ENCODE results near the gene PTH2R. TPM values are rescaled to one million over a fixed set of nuclear protein-coding genes. Genes with fewer than 3 reads are reported as not detected.
"Not testable (repeated sequence)": the region's sequence is repeated elsewhere in the genome, so short reads cannot be mapped to it uniquely, and the experiment has no call there.

Gene PTH2R
- polyA plus RNA-seq, 1 of the 3 experiments (the other 2 are of a cell fraction): 4.0 TPM

GRCh38 chr2:208437755-208438154, 31.2 kb downstream of the PTH2R start (continued):
- TF ChIP-seq CTCF (IDR thresholded peaks at IDR 0.05) (no peak), TCF12 (IDR thresholded peaks at IDR 0.05) (no peak), MAX (IDR thresholded peaks at IDR 0.05; ENCODE audit: low read depth) (no peak), CHD2 (IDR thresholded peaks at IDR 0.05; ENCODE audit: low read length, partially characterized antibody) (no peak), NFIC (IDR thresholded peaks at IDR 0.05; ENCODE audit: borderline replicate concordance) (no peak), JUND (IDR thresholded peaks at IDR 0.05) (no peak), RAD21 (IDR thresholded peaks at IDR 0.05; ENCODE audit: low read length) (no peak)

GRCh38 chr2:208440716-208441115, 34.1 kb downstream of the PTH2R start:
- H3K9me2 ChIP-seq: no peaks in the 10 kb centered on the region
- DNase-seq: no peak
- no peak overlapping the region for H3K9ac ChIP-seq
- no peaks in the 10 kb centered on the region for H3F3A ChIP-seq (replicated peaks; ENCODE audit: insufficient read depth)
- H2AFZ ChIP-seq (ENCODE audit: low read depth): no peak overlapping the region
- H3K9me3 ChIP-seq: no peaks in the 10 kb centered on the region
- no peak overlapping the region for H3K27ac ChIP-seq (ENCODE audit: low read depth in 2 of 2, low read length in 1 of 2)
- TF ChIP-seq ELF1 (IDR thresholded peaks at IDR 0.05): no peak
- no peak for TF ChIP-seq RFX5 (IDR thresholded peaks at IDR 0.05; ENCODE audit: low read length)
- no peak for TF ChIP-seq TCF12 (IDR thresholded peaks at IDR 0.05)
- TF ChIP-seq MXI1 (IDR thresholded peaks at IDR 0.05; ENCODE audit: low read depth, low read length): no peak
- TF ChIP-seq RAD21 (IDR thresholded peaks at IDR 0.05; ENCODE audit: low read length): no peak
- TF ChIP-seq RXRA (IDR thresholded peaks at IDR 0.05; ENCODE audit: borderline replicate concordance, low read depth): no peak
- no peak for TF ChIP-seq GATA2 (CRISPR knock-in tag; IDR thresholded peaks at IDR 0.05)
- no peak for TF ChIP-seq YY1 (IDR thresholded peaks at IDR 0.05; ENCODE audit: low read depth)
- 86% methylated on average over 2 of the region's 2 CpGs for WGBS (ENCODE audit: low lambda C conversion rate)
- H3K27me3 ChIP-seq (ENCODE audit: insufficient read depth): no peaks in the 10 kb centered on the region
- no peak overlapping the region for H3K4me2 ChIP-seq
- H3K36me3 ChIP-seq (replicated peaks in 1 of 2; ENCODE audit: control insufficient read depth in 1 of 2, insufficient read depth in 2 of 2, low read length in 1 of 2): no peaks in the 10 kb centered on the region
- no peaks in the 10 kb centered on the region for H3K79me2 ChIP-seq (ENCODE audit: insufficient read depth)
- no peak overlapping the region for H3K4me3 ChIP-seq (ENCODE audit: low read depth in 2 of 2, low read length in 1 of 2)
- no peaks in the 10 kb centered on the region for H3K4me1 ChIP-seq (ENCODE audit: control insufficient read depth in 1 of 2, insufficient read depth in 2 of 2, low read depth in 1 of 2, low read length in 1 of 2)
- ChIA-PET POLR2A (no interaction called here), CTCF (no interaction called here)
- H4K20me1 ChIP-seq (ENCODE audit: insufficient read depth): no peaks in the 10 kb centered on the region

- Histone ChIP-seq H3K9me2 (no peaks in the 10 kb centered on the region), H3F3A (replicated peaks; ENCODE audit: insufficient read depth) (no peaks in the 10 kb centered on the region), H3K4me1 (ENCODE audit: control insufficient read depth in 1 of 2, insufficient read depth in 2 of 2, low read depth in 1 of 2, low read length in 1 of 2) (no peaks in the 10 kb centered on the region), H3K4me3 (ENCODE audit: low read depth in 2 of 2, low read length in 1 of 2) (no peak overlapping the region), H3K79me2 (ENCODE audit: insufficient read depth) (no peaks in the 10 kb centered on the region), H3K27ac (ENCODE audit: low read depth in 2 of 2, low read length in 1 of 2) (no peak overlapping the region), H3K27me3 (ENCODE audit: insufficient read depth) (no peaks in the 10 kb centered on the region), H4K20me1 (ENCODE audit: insufficient read depth) (no peaks in the 10 kb centered on the region), H3K9me3 (no peaks in the 10 kb centered on the region), H2AFZ (ENCODE audit: low read depth) (no peak overlapping the region), H3K9ac (no peak overlapping the region), H3K4me2 (no peak overlapping the region), H3K36me3 (replicated peaks in 1 of 2; ENCODE audit: control insufficient read depth in 1 of 2, insufficient read depth in 2 of 2, low read length in 1 of 2) (peaks cover 0 to 5% of the 10 kb centered on the region in 2 experiments)
- DNase-seq: no peak
- ChIA-PET CTCF (no interaction called here), POLR2A (no interaction called here)
- 75% methylated on average over 2 of the region's 2 CpGs for WGBS (ENCODE audit: low lambda C conversion rate)
- TF ChIP-seq RXRA (IDR thresholded peaks at IDR 0.05; ENCODE audit: borderline replicate concordance, low read depth) (no peak), MXI1 (IDR thresholded peaks at IDR 0.05; ENCODE audit: low read depth, low read length) (no peak), TAF1 (IDR thresholded peaks at IDR 0.05; ENCODE audit: borderline replicate concordance, low read depth, low read length) (no peak)
These were observed 35.4 kb downstream of the PTH2R start for GRCh38 chr2:208441951-208442350.

GRCh38 chr2:208447447-208447846, 40.9 kb downstream of the PTH2R start:
- CTCF ChIA-PET; H3K27ac ChIP-seq (ENCODE audit: low read depth in 2 of 2, low read length in 1 of 2); H3K36me3 ChIP-seq (replicated peaks in 1 of 2; ENCODE audit: control insufficient read depth in 1 of 2, insufficient read depth in 2 of 2, low read length in 1 of 2); H3K4me1 ChIP-seq (ENCODE audit: control insufficient read depth in 1 of 2, insufficient read depth in 2 of 2, low read depth in 1 of 2, low read length in 1 of 2); H3K27me3 ChIP-seq (ENCODE audit: insufficient read depth); H3K4me3 ChIP-seq (ENCODE audit: low read depth in 2 of 2, low read length in 1 of 2); H4K20me1 ChIP-seq (ENCODE audit: insufficient read depth); H3K9ac ChIP-seq; H2AFZ ChIP-seq (ENCODE audit: low read depth); H3K9me2 ChIP-seq; DNase-seq; H3F3A ChIP-seq (replicated peaks; ENCODE audit: insufficient read depth); H3K9me3 ChIP-seq; H3K79me2 ChIP-seq (ENCODE audit: insufficient read depth); H3K4me2 ChIP-seq; POLR2A ChIA-PET: not testable (repeated sequence)
- 40% methylated on average over 6 of the region's 6 CpGs for WGBS (ENCODE audit: low lambda C conversion rate)
